Measurements from ENCODE around the gene BRD2. TPM values are rescaled to one million over a fixed set of nuclear protein-coding genes. Genes with fewer than 3 reads are reported as not detected.

The BRD2 gene
- total RNA-seq, 1 experiment from 2014 or later, result 171 TPM

GRCh38 chr6:33017694-33018353 is 49.4 kb downstream of the BRD2 start:
- no peak overlapping the region for H3K27ac ChIP-seq (ENCODE audit: low read length)
- POLR2A ChIA-PET (ENCODE audit: unreplicated experiment), result no interaction called here
- H3K9me3 ChIP-seq (ENCODE audit: low read length), result no peaks in the 10 kb centered on the region
- H3F3A ChIP-seq (ENCODE audit: low read length, unreplicated experiment), result no peaks in the 10 kb centered on the region
- H4K20me1 ChIP-seq (ENCODE audit: low read length), result no peaks in the 10 kb centered on the region
- H3K79me2 ChIP-seq (ENCODE audit: low read length), result no peaks in the 10 kb centered on the region
- no peak overlapping the region for H3K9ac ChIP-seq (ENCODE audit: low read length)
- no peaks in the 10 kb centered on the region for H3K36me3 ChIP-seq (ENCODE audit: low read depth, low read length)
- ATAC-seq (no peak), DNase-seq (no peak)
- no peaks in the 10 kb centered on the region for H3K4me1 ChIP-seq (ENCODE audit: insufficient read depth, low read length)
- TF ChIP-seq EZH2 (IDR thresholded peaks at IDR 0.05; ENCODE audit: low read length, unreplicated experiment) (no peak), CTCF (conservative IDR thresholded peaks at IDR 0.05; ENCODE audit: low read depth, low read length) (no peak), EZH2phosphoT487 (IDR thresholded peaks at IDR 0.05; ENCODE audit: borderline replicate concordance, low read length) (no peak)
- CTCF ChIA-PET, result no interaction called here
- H3K9me2 ChIP-seq (replicated peaks; ENCODE audit: low read length), result no peaks in the 10 kb centered on the region
- no peak overlapping the region for H3K4me2 ChIP-seq (ENCODE audit: low read length)
- BruUV-seq (replicated peaks), result no TSS peak
- H3K4me3 ChIP-seq (ENCODE audit: low read length), result no peak overlapping the region
- H2AFZ ChIP-seq (ENCODE audit: low read length), result no peak overlapping the region
- H3K27me3 ChIP-seq (ENCODE audit: low read length), result peaks cover 82% of the 10 kb centered on the region
- intact Hi-C loops (cut with micrococcal nuclease), result no loop called here

GRCh38 chr6:33018418-33018817 is 50.0 kb downstream of the BRD2 start:
- Histone ChIP-seq H4K20me1 (ENCODE audit: low read length) (no peaks in the 10 kb centered on the region), H3K4me2 (ENCODE audit: low read length) (no peak overlapping the region), H3F3A (ENCODE audit: low read length, unreplicated experiment) (no peaks in the 10 kb centered on the region), H3K9ac (ENCODE audit: low read length) (no peak overlapping the region), H3K27ac (ENCODE audit: low read length) (no peak overlapping the region), H3K4me3 (ENCODE audit: low read length) (no peak overlapping the region), H3K36me3 (ENCODE audit: low read depth, low read length) (no peaks in the 10 kb centered on the region), H3K9me2 (replicated peaks; ENCODE audit: low read length) (no peaks in the 10 kb centered on the region), H3K4me1 (ENCODE audit: insufficient read depth, low read length) (no peaks in the 10 kb centered on the region), H3K27me3 (ENCODE audit: low read length) (peaks cover 76% of the 10 kb centered on the region), H2AFZ (ENCODE audit: low read length) (no peak overlapping the region), H3K79me2 (ENCODE audit: low read length) (no peaks in the 10 kb centered on the region), H3K9me3 (ENCODE audit: low read length) (no peaks in the 10 kb centered on the region)
- ChIA-PET POLR2A (ENCODE audit: unreplicated experiment) (no interaction called here), CTCF (no interaction called here)
- TF ChIP-seq EZH2phosphoT487 (IDR thresholded peaks at IDR 0.05; ENCODE audit: borderline replicate concordance, low read length), result no peak
- DNase-seq, result no peak
- ATAC-seq, result no peak
- intact Hi-C loops (cut with micrococcal nuclease), result no loop called here
- no TSS peak for BruUV-seq (replicated peaks)

GRCh38 chr6:33018904-33019303 is 50.5 kb downstream of the BRD2 start:
- TF ChIP-seq CTCF (conservative IDR thresholded peaks at IDR 0.05; ENCODE audit: low read depth, low read length), result no peak
- TF ChIP-seq EZH2phosphoT487 (IDR thresholded peaks at IDR 0.05; ENCODE audit: borderline replicate concordance, low read length), result no peak
- TF ChIP-seq EZH2 (IDR thresholded peaks at IDR 0.05; ENCODE audit: low read length, unreplicated experiment), result no peak
- no TSS peak for BruUV-seq (replicated peaks)
- ChIA-PET POLR2A (ENCODE audit: unreplicated experiment) (no interaction called here), CTCF (no interaction called here)
- Histone ChIP-seq H2AFZ (ENCODE audit: low read length) (no peak overlapping the region), H3K4me2 (ENCODE audit: low read length) (no peak overlapping the region), H3K36me3 (ENCODE audit: low read depth, low read length) (no peaks in the 10 kb centered on the region), H3K79me2 (ENCODE audit: low read length) (no peaks in the 10 kb centered on the region), H3F3A (ENCODE audit: low read length, unreplicated experiment) (no peaks in the 10 kb centered on the region), H3K4me1 (ENCODE audit: insufficient read depth, low read length) (no peaks in the 10 kb centered on the region), H3K9me3 (ENCODE audit: low read length) (no peaks in the 10 kb centered on the region), H4K20me1 (ENCODE audit: low read length) (no peaks in the 10 kb centered on the region), H3K27ac (ENCODE audit: low read length) (no peak overlapping the region), H3K9me2 (replicated peaks; ENCODE audit: low read length) (no peaks in the 10 kb centered on the region), H3K9ac (ENCODE audit: low read length) (no peak overlapping the region), H3K4me3 (ENCODE audit: low read length) (no peak overlapping the region), H3K27me3 (ENCODE audit: low read length) (peaks cover 71% of the 10 kb centered on the region)
- ATAC-seq, result no peak
- no peak for DNase-seq
- intact Hi-C loops (cut with micrococcal nuclease), result no loop called here
